ENCODE data around the gene MYBPC1. TPM values are rescaled to one million over a fixed set of nuclear protein-coding genes. Genes with fewer than 3 reads are reported as not detected.

MYBPC1 gene
- total and polyA plus RNA-seq, 2 experiments from 2014 or later, result 0.18 TPM; not detected in 1

- TF ChIP-seq, protein P1, sequence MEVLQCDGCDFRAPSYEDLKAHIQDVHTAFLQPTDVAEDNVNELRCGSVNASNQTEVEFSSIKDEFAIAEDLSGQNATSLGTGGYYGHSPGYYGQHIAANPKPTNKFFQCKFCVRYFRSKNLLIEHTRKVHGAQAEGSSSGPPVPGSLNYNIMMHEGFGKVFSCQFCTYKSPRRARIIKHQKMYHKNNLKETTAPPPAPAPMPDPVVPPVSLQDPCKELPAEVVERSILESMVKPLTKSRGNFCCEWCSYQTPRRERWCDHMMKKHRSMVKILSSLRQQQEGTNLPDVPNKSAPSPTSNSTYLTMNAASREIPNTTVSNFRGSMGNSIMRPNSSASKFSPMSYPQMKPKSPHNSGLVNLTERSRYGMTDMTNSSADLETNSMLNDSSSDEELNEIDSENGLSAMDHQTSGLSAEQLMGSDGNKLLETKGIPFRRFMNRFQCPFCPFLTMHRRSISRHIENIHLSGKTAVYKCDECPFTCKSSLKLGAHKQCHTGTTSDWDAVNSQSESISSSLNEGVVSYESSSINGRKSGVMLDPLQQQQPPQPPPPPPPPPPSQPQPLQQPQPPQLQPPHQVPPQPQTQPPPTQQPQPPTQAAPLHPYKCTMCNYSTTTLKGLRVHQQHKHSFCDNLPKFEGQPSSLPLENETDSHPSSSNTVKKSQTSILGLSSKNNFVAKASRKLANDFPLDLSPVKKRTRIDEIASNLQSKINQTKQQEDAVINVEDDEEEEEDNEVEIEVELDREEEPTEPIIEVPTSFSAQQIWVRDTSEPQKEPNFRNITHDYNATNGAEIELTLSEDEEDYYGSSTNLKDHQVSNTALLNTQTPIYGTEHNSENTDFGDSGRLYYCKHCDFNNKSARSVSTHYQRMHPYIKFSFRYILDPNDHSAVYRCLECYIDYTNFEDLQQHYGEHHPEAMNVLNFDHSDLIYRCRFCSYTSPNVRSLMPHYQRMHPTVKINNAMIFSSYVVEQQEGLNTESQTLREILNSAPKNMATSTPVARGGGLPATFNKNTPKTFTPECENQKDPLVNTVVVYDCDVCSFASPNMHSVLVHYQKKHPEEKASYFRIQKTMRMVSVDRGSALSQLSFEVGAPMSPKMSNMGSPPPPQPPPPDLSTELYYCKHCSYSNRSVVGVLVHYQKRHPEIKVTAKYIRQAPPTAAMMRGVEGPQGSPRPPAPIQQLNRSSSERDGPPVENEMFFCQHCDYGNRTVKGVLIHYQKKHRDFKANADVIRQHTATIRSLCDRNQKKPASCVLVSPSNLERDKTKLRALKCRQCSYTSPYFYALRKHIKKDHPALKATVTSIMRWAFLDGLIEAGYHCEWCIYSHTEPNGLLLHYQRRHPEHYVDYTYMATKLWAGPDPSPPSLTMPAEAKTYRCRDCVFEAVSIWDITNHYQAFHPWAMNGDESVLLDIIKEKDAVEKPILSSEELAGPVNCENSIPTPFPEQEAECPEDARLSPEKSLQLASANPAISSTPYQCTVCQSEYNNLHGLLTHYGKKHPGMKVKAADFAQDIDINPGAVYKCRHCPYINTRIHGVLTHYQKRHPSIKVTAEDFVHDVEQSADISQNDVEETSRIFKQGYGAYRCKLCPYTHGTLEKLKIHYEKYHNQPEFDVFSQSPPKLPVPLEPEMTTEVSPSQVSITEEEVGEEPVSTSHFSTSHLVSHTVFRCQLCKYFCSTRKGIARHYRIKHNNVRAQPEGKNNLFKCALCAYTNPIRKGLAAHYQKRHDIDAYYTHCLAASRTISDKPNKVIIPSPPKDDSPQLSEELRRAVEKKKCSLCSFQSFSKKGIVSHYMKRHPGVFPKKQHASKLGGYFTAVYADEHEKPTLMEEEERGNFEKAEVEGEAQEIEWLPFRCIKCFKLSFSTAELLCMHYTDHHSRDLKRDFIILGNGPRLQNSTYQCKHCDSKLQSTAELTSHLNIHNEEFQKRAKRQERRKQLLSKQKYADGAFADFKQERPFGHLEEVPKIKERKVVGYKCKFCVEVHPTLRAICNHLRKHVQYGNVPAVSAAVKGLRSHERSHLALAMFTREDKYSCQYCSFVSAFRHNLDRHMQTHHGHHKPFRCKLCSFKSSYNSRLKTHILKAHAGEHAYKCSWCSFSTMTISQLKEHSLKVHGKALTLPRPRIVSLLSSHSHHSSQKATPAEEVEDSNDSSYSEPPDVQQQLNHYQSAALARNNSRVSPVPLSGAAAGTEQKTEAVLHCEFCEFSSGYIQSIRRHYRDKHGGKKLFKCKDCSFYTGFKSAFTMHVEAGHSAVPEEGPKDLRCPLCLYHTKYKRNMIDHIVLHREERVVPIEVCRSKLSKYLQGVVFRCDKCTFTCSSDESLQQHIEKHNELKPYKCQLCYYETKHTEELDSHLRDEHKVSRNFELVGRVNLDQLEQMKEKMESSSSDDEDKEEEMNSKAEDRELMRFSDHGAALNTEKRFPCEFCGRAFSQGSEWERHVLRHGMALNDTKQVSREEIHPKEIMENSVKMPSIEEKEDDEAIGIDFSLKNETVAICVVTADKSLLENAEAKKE (CRISPR knock-in tag; IDR thresholded peaks at IDR 0.05), result no peak
- TF ChIP-seq EZH2phosphoT487 (IDR thresholded peaks at IDR 0.05; ENCODE audit: unreplicated experiment) (no peak), EZH2 (IDR thresholded peaks at IDR 0.05; ENCODE audit: low read depth, unreplicated experiment) (no peak), ZNF114 (CRISPR knock-in tag; IDR thresholded peaks at IDR 0.05) (no peak)
Observed at GRCh38 chr12:101567918-101568317, 26.9 kb upstream of the MYBPC1 start (continued).

DNA sequence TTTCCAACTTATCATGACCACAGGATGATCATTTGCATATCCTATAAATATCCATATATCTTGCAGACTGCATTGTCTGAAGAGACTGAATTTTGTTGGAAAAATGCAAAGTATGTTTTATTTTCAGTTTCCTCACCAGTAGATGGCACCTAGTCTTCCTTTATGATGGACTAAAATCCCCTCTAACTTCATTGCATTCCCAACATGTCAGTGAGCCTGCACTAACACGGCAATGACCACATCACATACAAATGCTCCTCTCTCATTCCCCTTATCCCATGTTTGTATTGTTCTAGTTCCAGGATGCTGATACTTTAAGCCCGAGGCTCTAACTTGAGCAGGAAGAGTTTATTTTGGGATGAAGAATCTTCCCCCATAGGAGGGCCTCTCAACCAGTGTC lies 24.7 kb upstream of the MYBPC1 start:
- Histone ChIP-seq H3F3A (replicated peaks; ENCODE audit: low read depth) (no peaks in the 10 kb centered on the region), H3K4me2 (no peak overlapping the region), H3K27ac (ENCODE audit: low read depth) (no peak overlapping the region), H3K4me3 (no peak overlapping the region), H3K79me2 (replicated peaks; ENCODE audit: insufficient read depth) (no peaks in the 10 kb centered on the region), H3K36me3 (ENCODE audit: insufficient read depth) (no peaks in the 10 kb centered on the region), H3K4me1 (ENCODE audit: insufficient read depth) (peaks cover 36% of the 10 kb centered on the region), H2AFZ (no peak overlapping the region), H4K20me1 (replicated peaks; ENCODE audit: insufficient read depth) (no peaks in the 10 kb centered on the region), H3K27me3 (ENCODE audit: insufficient read depth) (no peaks in the 10 kb centered on the region), H3K9me2 (ENCODE audit: insufficient read depth) (no peaks in the 10 kb centered on the region)
- DNase-seq (ENCODE audit: low spot score), result peak; percentile 30
- Mint-ChIP-seq H3K4me3 (no peak overlapping the region), H3K36me3 (ENCODE audit: low read depth) (no peaks in the 10 kb centered on the region), H3K4me1 (peaks cover 39% of the 10 kb centered on the region), H3K9me3 (peaks cover 2% of the 10 kb centered on the region; the same call in 2 of the 3 replicates), H3K27ac (no peak overlapping the region), H3K27me3 (ENCODE audit: insufficient read depth, low read depth, poor library complexity) (peaks cover 4% of the 10 kb centered on the region)
- peak; percentile 23; the same call in 1 of the 3 replicates for ATAC-seq
- TF ChIP-seq, protein P2, sequence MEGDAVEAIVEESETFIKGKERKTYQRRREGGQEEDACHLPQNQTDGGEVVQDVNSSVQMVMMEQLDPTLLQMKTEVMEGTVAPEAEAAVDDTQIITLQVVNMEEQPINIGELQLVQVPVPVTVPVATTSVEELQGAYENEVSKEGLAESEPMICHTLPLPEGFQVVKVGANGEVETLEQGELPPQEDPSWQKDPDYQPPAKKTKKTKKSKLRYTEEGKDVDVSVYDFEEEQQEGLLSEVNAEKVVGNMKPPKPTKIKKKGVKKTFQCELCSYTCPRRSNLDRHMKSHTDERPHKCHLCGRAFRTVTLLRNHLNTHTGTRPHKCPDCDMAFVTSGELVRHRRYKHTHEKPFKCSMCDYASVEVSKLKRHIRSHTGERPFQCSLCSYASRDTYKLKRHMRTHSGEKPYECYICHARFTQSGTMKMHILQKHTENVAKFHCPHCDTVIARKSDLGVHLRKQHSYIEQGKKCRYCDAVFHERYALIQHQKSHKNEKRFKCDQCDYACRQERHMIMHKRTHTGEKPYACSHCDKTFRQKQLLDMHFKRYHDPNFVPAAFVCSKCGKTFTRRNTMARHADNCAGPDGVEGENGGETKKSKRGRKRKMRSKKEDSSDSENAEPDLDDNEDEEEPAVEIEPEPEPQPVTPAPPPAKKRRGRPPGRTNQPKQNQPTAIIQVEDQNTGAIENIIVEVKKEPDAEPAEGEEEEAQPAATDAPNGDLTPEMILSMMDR (conservative IDR thresholded peaks at IDR 0.05; ENCODE audit: low read depth in 2 of 2), result peak; percentile 41 to 47; a peak in 3 of 4 replicates
- TF ChIP-seq, protein P3, sequence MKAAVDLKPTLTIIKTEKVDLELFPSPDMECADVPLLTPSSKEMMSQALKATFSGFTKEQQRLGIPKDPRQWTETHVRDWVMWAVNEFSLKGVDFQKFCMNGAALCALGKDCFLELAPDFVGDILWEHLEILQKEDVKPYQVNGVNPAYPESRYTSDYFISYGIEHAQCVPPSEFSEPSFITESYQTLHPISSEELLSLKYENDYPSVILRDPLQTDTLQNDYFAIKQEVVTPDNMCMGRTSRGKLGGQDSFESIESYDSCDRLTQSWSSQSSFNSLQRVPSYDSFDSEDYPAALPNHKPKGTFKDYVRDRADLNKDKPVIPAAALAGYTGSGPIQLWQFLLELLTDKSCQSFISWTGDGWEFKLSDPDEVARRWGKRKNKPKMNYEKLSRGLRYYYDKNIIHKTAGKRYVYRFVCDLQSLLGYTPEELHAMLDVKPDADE (IDR thresholded peaks at IDR 0.05), result no peak

Data from GM23338 (cell line).